ENCODE results near the gene COL25A1.

DNA sequence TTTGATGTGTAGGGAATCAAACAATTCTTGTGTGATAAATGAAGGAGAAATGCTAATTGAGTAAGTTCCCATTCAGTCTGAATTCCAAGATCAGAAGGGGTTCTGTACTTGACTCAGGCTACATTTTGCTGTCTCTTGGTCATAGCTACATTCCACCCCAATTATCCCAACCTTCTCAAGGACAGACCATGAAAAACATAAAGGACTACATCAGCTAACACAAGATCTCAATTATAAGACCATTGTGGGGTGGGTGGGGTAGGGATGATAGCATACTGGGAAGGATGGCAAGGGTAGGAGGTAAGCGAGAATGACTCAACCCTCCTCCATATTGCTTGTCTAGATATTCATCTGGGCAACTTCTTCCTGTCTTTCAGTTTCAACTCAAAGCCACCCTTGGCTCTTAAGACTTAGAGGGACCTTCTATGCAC is 452.2 kb downstream of the COL25A1 start:
- no peak for TF ChIP-seq POLR2AphosphoS5 (IDR thresholded peaks at IDR 0.05; ENCODE audit: low read depth, low read length)
- TF ChIP-seq POLR2A (IDR thresholded peaks at IDR 0.05; ENCODE audit: low read depth, low read length), result no peak
- no peak for TF ChIP-seq TAF1 (IDR thresholded peaks at IDR 0.05; ENCODE audit: borderline replicate concordance, low read depth, low read length)

Data from GM12892 (cell line).